Stimulated activated CD8-positive, alpha-beta memory T cell treated with anti-CD3 and anti-CD28 coated beads, Interleukin-12 subunit alpha, Interleukin-12 subunit beta, amount 100 ng/mL, for 1 hour (primary cell): Measurements from ENCODE around the gene EXOC4.

ENCODE experiments used
- DNase-seq: peaks from one replicate; pipeline ENCODE4 v3.0.0-alpha.2; 2020; ENCODE audit warnings: low read depth

The EXOC4 gene

DNA sequence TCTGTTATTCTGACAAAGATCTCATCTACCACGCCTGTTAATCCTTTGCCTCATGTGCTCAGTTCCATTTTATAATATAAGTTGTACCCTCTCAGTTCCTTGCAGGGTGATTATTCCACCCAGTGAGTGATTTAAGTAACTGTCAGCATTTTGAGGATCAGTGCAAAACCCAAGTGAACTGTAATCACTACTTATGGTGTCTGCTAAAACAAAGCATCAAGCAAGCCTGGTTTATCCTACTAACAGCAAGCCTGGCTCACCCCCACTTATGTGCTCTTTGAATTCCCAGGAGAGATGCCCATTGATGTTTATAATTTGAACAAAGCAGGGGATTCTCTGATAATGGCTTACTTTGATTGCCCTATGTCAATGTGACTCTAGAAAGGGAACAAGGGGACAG is 687.5 kb downstream of the EXOC4 start:
- DNase-seq: no peak

- no peak for DNase-seq
Observed at GRCh38 chr7:133941496-133941895, 688.6 kb downstream of the EXOC4 start.

DNA sequence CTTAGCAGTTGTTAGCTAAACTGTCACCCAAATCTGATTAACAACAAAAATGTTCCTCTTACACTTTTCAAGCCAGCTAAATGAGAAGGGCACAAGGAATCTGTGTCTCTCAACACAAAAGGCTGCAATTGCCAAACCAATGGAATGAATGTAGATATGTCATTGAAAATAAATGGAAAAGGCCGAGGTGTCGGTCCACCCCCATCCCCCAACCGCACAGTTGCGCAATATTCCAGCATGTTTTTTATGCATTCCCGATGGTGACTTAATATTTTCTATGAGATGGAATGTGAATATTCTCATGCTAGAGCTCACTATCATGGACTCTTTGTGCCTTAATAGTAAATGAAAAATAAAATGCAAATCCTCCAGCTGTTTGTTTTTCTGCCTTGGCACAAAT is 692.6 kb downstream of the EXOC4 start:
- DNase-seq: no peak

DNA sequence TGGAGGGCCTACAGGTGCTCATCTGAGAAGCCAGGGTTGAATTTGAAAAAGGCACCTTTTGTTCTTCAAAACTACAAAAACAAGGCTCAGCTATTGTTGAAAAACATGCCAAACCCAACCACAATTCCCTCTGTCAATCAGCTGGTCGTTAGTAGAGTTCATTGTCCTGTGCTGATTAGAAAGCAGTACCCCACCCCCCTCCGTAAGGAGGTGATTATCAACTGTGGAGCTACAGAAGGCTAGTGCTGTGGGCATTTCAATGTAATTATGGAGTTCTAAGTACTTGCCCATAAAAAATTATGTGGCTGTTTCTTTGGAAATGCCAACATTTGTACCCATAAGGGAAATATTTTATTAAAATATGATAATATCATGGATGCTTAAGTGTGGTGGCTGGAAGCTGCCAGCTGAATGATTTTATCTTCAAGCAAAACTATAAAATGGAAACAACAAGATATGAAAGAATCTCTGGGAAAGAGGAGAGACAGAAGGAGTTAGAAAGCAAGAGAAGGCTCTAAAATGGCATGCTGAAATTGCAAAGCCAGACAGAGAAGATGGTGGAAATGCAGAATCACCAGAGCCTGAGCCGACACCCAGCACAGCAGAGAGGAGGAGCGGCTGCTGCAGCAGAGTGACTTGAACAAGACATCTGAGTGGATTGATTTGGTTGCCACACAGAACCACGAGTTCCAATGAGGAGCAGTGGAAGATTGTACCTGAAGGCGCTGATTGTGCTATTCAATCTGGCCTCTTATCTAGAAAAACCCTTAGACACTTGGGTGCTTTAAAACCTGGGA is 694.8 kb downstream of the EXOC4 start:
- DNase-seq: no peak

GRCh38 chr7:133948588-133948987 is 695.7 kb downstream of the EXOC4 start:
- no peak for DNase-seq

GRCh38 chr7:133950855-133951254 is 698.0 kb downstream of the EXOC4 start:
- DNase-seq: no peak

GRCh38 chr7:133955208-133955607 is 702.3 kb downstream of the EXOC4 start:
- DNase-seq: no peak

- DNase-seq: no peak
Observed at GRCh38 chr7:133957845-133958244, 705.0 kb downstream of the EXOC4 start.

DNA sequence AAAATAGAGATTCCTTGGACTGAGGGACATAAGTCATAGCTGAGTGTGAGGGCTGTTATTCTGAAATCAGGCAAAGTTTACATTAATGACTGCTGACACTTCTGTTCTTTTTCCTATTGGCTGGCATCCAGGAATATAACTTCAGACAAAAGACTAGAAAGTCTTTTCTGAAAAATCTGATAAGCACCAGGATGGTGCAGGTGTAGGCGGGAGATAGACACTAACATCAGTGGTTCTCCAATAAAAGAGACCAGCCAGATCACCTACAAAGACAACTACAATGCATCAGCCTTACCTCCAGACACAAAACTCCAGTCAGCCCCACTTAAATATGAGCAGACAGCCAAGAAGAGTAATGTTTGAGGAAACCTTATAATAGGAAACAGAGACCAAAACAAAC is 705.9 kb downstream of the EXOC4 start:
- DNase-seq: no peak

- DNase-seq: no peak
Observed at GRCh38 chr7:133959505-133959904, 706.6 kb downstream of the EXOC4 start.

- no peak for DNase-seq
Observed at GRCh38 chr7:133961724-133962123, 708.8 kb downstream of the EXOC4 start.

- no peak for DNase-seq
Observed at GRCh38 chr7:133962646-133963045, 709.8 kb downstream of the EXOC4 start.

GRCh38 chr7:133963629-133964028 is 710.8 kb downstream of the EXOC4 start:
- DNase-seq: no peak

GRCh38 chr7:133971625-133972024 is 718.7 kb downstream of the EXOC4 start:
- no peak for DNase-seq

GRCh38 chr7:133973710-133974109 is 720.8 kb downstream of the EXOC4 start:
- no peak for DNase-seq

DNA sequence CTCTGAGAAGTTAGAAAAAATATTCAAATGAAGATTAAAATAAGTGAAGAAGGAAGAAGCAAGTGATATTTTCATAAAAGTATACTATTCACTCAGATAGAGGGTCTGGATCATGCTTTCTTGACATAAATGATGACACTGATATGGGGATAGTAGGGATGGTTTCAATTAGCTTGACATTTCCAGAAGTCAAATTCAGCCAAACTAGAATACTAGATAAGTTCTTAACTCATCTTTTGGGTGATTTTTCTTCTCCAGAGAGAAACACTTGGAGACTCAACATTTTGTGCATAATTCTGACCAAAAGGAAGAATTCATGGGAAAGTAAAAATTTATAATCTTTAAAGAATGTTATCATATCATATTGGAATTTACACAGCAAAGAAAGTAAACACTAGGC is 722.3 kb downstream of the EXOC4 start:
- DNase-seq: no peak

- DNase-seq: no peak
Observed at GRCh38 chr7:133976140-133976539, 723.3 kb downstream of the EXOC4 start.

DNA sequence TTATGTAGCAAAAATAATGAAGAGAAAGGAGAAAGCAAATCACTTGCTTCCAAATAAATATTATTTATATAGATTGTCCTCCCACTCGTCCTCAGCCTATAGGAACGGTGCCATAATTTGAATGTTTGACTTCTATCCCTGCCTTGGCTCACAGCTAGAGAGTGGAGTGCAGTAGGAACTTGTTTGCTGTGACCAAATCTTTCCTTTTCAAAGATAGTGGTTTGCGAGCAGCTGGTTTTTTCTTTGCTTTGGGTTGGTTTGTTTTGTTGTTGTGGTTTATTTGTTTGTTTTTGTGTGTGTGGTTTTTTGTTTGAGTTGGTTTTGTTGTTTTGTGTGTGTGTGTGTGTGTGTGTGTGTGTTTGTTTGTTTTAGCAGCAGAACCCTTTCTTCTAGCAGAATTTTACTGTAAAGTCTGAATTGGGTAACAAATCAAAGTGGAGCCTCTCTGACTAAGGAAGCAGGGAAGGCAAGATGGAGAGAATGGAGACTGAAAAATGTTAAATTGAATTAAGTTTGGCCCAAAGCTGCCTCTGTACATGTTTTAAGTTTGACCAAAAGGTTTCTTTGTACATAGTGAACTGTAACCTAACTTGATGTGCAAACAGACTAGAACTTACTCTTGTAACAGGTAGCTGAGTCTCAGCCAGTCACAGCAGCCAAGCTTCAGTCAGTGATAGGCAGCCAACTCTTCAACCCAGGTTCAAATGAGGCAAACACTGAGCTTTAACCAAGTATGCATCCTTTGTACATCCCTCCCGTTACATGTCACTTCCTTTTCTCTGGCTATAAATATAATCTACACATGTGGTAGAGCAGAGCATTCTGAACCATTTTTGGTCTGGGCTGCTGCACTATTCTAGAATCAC is 724.8 kb downstream of the EXOC4 start:
- DNase-seq: no peak

GRCh38 chr7:133978502-133979295 is 725.8 kb downstream of the EXOC4 start:
- no peak for DNase-seq

GRCh38 chr7:133980804-133981203 is 727.9 kb downstream of the EXOC4 start:
- DNase-seq: no peak

GRCh38 chr7:133983685-133984419 is 731.0 kb downstream of the EXOC4 start:
- no peak for DNase-seq

DNA sequence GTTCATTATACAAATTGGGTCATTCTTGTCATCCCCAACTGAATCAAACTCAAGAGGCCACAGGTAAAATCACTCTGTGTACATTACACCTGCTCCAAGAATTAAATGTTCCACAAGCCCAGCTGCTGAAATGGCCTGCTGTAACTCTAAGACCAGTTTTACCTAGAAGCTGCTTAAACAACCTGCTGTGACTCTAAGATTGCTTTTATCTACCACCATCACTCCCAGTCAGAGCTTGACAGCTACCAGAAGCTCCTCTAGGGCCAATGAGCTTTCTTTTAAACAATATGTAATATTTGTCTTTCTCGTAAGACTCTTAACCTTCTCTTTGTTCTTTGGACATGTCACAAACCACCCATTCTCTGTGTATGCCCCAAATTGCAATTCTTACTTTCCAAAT is 732.4 kb downstream of the EXOC4 start:
- no peak for DNase-seq
